Measurements from ENCODE around the gene SLC35A1.

- no peak for TF ChIP-seq POLR2A (IDR thresholded peaks at IDR 0.05; ENCODE audit: low read length)
- no peak for TF ChIP-seq GATA1 (IDR thresholded peaks at IDR 0.05; ENCODE audit: low read depth, low read length)
Observed at GRCh38 chr6:87430499-87430898, 42.3 kb upstream of the SLC35A1 start.
